ENCODE measurements around the gene TMEM161A.
"Not testable (repeated sequence)": the region's sequence is repeated elsewhere in the genome, so short reads cannot be mapped to it uniquely, and the experiment has no call there.

Gene TMEM161A

DNA sequence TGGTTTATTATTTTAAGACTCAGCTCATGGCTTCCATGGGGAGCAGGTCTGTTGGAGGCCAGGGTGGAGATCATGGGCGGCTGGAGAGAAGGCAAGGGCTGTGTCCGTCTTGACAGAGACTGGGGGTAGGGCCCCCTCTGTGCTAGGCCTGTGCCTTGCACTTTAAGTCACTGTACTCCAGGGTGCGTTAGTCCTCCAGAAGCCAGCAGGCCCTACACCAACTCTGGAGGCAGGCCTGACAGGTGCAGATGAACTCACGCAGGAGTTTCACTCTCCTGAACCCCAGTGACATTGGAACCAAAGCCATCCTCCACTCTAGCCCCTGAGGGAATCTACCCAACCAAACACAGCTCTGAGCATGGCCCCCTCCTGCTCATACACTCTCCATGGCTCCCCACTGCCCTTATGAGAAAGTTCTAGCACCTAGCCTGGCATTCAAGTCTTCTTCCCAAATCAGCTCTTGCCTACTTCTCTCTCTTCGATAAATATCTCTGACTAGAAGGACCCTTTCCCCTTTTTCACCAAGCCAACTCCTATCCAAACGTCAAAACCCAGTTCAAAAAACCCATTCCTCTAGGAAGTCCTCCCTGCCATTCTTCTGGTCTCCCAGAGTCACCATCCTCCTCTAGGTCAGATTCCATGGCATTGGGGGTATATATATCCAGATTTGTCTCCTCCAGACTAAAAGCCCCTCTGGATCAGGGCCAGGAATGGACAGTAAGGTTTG, 16.7 kb upstream of the TMEM161A start:
- peak overlapping the region; percentile 81 for H3K27ac ChIP-seq (ENCODE audit: low read length)
- peak overlapping the region; percentile 17; the same call in 1 of the 2 replicates for H3K4me3 ChIP-seq (ENCODE audit: low read length)
- H3K79me2 ChIP-seq (ENCODE audit: low read length) = no peaks in the 10 kb centered on the region
- no peaks in the 10 kb centered on the region for H4K20me1 ChIP-seq (ENCODE audit: insufficient read depth, low read length)
- no peak for TF ChIP-seq EZH2phosphoT487 (IDR thresholded peaks at IDR 0.05; ENCODE audit: low read depth)
- TF ChIP-seq, protein P1, sequence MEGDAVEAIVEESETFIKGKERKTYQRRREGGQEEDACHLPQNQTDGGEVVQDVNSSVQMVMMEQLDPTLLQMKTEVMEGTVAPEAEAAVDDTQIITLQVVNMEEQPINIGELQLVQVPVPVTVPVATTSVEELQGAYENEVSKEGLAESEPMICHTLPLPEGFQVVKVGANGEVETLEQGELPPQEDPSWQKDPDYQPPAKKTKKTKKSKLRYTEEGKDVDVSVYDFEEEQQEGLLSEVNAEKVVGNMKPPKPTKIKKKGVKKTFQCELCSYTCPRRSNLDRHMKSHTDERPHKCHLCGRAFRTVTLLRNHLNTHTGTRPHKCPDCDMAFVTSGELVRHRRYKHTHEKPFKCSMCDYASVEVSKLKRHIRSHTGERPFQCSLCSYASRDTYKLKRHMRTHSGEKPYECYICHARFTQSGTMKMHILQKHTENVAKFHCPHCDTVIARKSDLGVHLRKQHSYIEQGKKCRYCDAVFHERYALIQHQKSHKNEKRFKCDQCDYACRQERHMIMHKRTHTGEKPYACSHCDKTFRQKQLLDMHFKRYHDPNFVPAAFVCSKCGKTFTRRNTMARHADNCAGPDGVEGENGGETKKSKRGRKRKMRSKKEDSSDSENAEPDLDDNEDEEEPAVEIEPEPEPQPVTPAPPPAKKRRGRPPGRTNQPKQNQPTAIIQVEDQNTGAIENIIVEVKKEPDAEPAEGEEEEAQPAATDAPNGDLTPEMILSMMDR (IDR thresholded peaks at IDR 0.05; ENCODE audit: low read depth, low read length) = peak; percentile 45
- H3K4me1 ChIP-seq (ENCODE audit: low read length) = peaks cover 84% of the 10 kb centered on the region
- H3K36me3 ChIP-seq (replicated peaks; ENCODE audit: low read depth, low read length) = peaks cover 12% of the 10 kb centered on the region
- H2AFZ ChIP-seq (ENCODE audit: low read depth, low read length) = no peak overlapping the region
- H3K27me3 ChIP-seq (ENCODE audit: low read depth, low read length) = no peaks in the 10 kb centered on the region
- peak overlapping the region; percentile 50 for H3K9ac ChIP-seq (ENCODE audit: low read length)
- peak overlapping the region; percentile 63 for H3K4me2 ChIP-seq (ENCODE audit: low read length)
- no peaks in the 10 kb centered on the region for H3K9me3 ChIP-seq (ENCODE audit: insufficient read depth, low read length)

DNA sequence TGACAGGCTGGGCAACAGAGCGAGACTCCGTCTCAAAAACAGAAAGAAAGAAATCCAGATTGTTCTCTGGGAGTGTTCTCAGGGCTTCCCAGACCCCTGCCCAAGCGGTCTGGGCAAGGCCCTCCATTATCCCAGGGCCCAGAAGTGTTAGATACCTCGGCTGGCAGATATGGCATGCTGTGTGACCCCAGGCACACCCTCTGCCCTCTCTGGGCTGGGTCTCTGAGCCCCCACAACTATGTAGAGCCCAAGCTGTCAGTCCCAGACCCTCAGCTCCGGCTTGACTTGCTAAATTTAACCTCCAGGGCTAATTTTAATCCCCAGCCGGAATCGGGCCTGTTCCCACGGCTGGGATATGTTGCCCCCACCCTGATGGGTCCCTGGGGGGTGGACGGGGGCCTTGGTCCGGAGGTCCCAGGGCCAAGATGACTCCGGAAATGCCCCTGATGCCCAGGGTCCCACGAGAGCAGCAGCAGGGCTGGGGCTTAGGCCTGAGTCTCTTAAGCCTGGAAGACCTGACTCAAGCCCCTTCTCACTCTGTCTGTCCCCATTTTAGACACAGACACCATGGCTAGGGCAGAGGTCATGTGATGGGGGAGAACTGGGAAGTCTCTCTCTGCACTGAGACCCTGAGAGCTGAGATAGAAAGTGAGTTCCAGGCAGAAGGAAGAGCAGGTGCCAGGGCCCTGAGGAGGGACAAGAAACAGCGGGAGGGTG, 14.5 kb upstream of the TMEM161A start:
- H3K9ac ChIP-seq (ENCODE audit: low read length) = no peak overlapping the region
- H3K79me2 ChIP-seq (ENCODE audit: low read length) = no peaks in the 10 kb centered on the region
- TF ChIP-seq, protein P1 (IDR thresholded peaks at IDR 0.05; ENCODE audit: low read depth, low read length) = no peak
- no peak for TF ChIP-seq EZH2phosphoT487 (IDR thresholded peaks at IDR 0.05; ENCODE audit: low read depth)
- H2AFZ ChIP-seq (ENCODE audit: low read depth, low read length) = no peak overlapping the region
- peaks cover 6% of the 10 kb centered on the region for H3K36me3 ChIP-seq (replicated peaks; ENCODE audit: low read depth, low read length)
- no peak overlapping the region for H3K4me2 ChIP-seq (ENCODE audit: low read length)
- H3K4me3 ChIP-seq (ENCODE audit: low read length) = no peak overlapping the region
- H3K9me3 ChIP-seq (ENCODE audit: insufficient read depth, low read length) = no peaks in the 10 kb centered on the region
- H3K27me3 ChIP-seq (ENCODE audit: low read depth, low read length) = no peaks in the 10 kb centered on the region
- H3K4me1 ChIP-seq (ENCODE audit: low read length) = peaks cover 63% of the 10 kb centered on the region
- no peak overlapping the region for H3K27ac ChIP-seq (ENCODE audit: low read length)
- H4K20me1 ChIP-seq (ENCODE audit: insufficient read depth, low read length) = no peaks in the 10 kb centered on the region

DNA sequence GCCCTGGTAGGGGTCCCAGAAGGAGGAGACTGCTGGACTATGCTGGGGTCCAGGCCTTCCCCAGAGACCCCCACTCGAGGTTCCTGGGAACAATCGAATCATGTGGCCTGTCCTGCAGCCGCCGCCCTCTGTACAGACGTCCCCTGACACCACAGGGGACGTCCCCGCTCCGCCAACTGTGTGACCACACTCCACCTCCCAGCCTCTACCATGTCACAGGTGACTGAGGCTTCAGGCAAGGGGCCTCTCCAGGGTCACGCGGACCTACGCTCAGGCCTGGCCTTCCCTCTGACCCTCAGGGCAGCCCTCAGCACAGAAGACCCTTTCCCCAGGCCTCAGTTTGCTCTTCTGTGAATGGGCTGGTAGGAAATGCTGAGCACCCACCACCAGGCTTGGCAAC, 13.1 kb upstream of the TMEM161A start:
- Histone ChIP-seq H3K36me3 (replicated peaks; ENCODE audit: low read depth, low read length) (peaks cover 5% of the 10 kb centered on the region), H3K4me2 (ENCODE audit: low read length) (peak overlapping the region; percentile 62), H3K4me1 (ENCODE audit: low read length) (peaks cover 50% of the 10 kb centered on the region), H3K4me3 (ENCODE audit: low read length) (peak overlapping the region; percentile 30), H4K20me1 (ENCODE audit: insufficient read depth, low read length) (no peaks in the 10 kb centered on the region), H3K27me3 (ENCODE audit: low read depth, low read length) (no peaks in the 10 kb centered on the region), H3K9me3 (ENCODE audit: insufficient read depth, low read length) (no peaks in the 10 kb centered on the region), H3K9ac (ENCODE audit: low read length) (peak overlapping the region; percentile 40; the same call in 1 of the 2 replicates), H2AFZ (ENCODE audit: low read depth, low read length) (no peak overlapping the region), H3K27ac (ENCODE audit: low read length) (peak overlapping the region; percentile 22; the same call in 1 of the 2 replicates), H3K79me2 (ENCODE audit: low read length) (no peaks in the 10 kb centered on the region)
- TF ChIP-seq EZH2phosphoT487 (IDR thresholded peaks at IDR 0.05; ENCODE audit: low read depth) = no peak
- TF ChIP-seq, protein P1 (IDR thresholded peaks at IDR 0.05; ENCODE audit: low read depth, low read length) = no peak

DNA sequence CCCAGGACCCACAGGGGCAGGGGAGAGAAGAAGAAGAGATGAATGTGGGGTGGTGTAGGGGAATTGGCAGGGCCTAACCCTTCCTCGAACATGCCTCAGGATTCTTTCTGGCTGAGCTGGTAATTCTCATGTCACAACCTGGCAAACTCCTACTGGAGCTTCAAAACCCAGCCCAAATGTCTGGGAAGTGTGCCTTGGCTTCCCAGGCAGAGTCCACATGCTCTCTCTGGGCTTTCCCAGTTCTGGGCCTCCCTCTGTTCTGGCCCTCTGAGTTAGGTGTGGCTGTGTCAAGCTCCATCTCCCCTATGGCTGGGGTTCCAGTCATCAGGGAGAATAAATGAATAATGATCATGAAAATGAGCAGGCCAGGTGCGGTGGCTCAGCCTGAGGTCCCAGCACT, 11.2 kb upstream of the TMEM161A start:
- H3K4me3 ChIP-seq (ENCODE audit: low read length) = no peak overlapping the region
- no peak overlapping the region for H3K9ac ChIP-seq (ENCODE audit: low read length)
- no peaks in the 10 kb centered on the region for H3K9me3 ChIP-seq (ENCODE audit: insufficient read depth, low read length)
- no peak overlapping the region for H3K4me2 ChIP-seq (ENCODE audit: low read length)
- H3K36me3 ChIP-seq (replicated peaks; ENCODE audit: low read depth, low read length) = peaks cover 3% of the 10 kb centered on the region
- H3K79me2 ChIP-seq (ENCODE audit: low read length) = no peaks in the 10 kb centered on the region
- no peak overlapping the region for H2AFZ ChIP-seq (ENCODE audit: low read depth, low read length)
- TF ChIP-seq EZH2phosphoT487 (IDR thresholded peaks at IDR 0.05; ENCODE audit: low read depth) = no peak
- TF ChIP-seq, protein P1 (IDR thresholded peaks at IDR 0.05; ENCODE audit: low read depth, low read length) = no peak
- H3K27me3 ChIP-seq (ENCODE audit: low read depth, low read length) = no peaks in the 10 kb centered on the region
- H3K27ac ChIP-seq (ENCODE audit: low read length) = no peak overlapping the region
- H3K4me1 ChIP-seq (ENCODE audit: low read length) = peaks cover 49% of the 10 kb centered on the region
- H4K20me1 ChIP-seq (ENCODE audit: insufficient read depth, low read length) = no peaks in the 10 kb centered on the region

DNA sequence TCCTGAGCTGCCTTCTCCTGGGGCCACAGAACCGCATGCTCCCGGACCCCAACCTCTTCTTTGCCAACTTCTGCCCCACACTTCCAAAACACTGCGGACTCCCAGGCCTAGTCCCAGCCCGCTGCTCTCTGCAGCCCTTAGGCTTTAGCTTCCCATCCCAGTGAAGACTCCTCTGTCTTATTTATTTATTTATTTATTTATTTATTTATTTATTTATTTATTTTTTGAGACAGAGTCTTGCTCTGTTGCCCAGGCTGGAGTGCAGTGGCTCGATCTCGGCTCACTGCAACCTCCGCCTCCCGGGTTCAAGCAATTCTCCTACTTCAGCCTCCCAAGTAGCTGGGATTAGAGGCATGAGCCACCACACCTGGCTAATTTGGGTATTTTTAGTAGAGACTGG, 10.2 kb upstream of the TMEM161A start:
- not testable (repeated sequence) for H4K20me1 ChIP-seq (ENCODE audit: insufficient read depth, low read length); H3K36me3 ChIP-seq (replicated peaks; ENCODE audit: low read depth, low read length); H2AFZ ChIP-seq (ENCODE audit: low read depth, low read length); H3K4me2 ChIP-seq (ENCODE audit: low read length); H3K79me2 ChIP-seq (ENCODE audit: low read length); H3K9ac ChIP-seq (ENCODE audit: low read length); H3K9me3 ChIP-seq (ENCODE audit: insufficient read depth, low read length); H3K27ac ChIP-seq (ENCODE audit: low read length); H3K4me3 ChIP-seq (ENCODE audit: low read length); H3K27me3 ChIP-seq (ENCODE audit: low read depth, low read length)
- H3K4me1 ChIP-seq (ENCODE audit: low read length) = peaks cover 51% of the 10 kb centered on the region

All from OCI-LY3 (cell line).